GM08714 (cell line): ENCODE results near the gene RBKS.
"Not testable (repeated sequence)": the region's sequence is repeated elsewhere in the genome, so short reads cannot be mapped to it uniquely, and the experiment has no call there.

ENCODE experiments used
- H3K4me3 ChIP-seq: fragments of 200-500 bp; sonication (Bioruptor generic); 2 replicates; pipeline ENCODE4 v1.5.1; 2014; ENCODE audit warnings: mild to moderate bottlenecking, low read length, inconsistent platforms
- ZNF274 ChIP-seq: IDR thresholded peaks from 2 replicates; pipeline ENCODE4 v1.6.1; 2012; ENCODE audit warnings: mild to moderate bottlenecking, low read depth, low read length

The RBKS gene

DNA sequence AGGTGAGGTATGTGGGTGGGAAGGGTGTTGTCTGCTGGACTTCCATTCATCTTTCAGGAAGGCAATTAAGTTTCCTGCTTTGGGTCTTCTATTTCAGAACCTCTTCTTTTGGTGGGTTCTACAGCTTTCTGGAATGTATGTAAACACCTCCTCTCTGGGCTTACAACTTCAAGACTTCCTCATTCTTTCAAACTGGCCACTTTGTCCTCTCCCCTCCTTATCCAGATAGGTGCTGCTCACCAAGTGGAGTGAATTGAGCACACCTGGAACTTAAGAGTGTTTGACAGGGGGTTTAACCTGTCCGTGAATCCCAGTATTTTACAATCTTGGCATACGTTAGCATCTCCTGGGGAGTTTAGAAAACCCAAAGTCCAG, 123.9 kb downstream of the RBKS start:
- no peak for TF ChIP-seq ZNF274
- H3K4me3 ChIP-seq = no peak overlapping the region

GRCh38 chr2:27765621-27766286, 124.4 kb downstream of the RBKS start:
- no peak overlapping the region for H3K4me3 ChIP-seq
- no peak for TF ChIP-seq ZNF274

DNA sequence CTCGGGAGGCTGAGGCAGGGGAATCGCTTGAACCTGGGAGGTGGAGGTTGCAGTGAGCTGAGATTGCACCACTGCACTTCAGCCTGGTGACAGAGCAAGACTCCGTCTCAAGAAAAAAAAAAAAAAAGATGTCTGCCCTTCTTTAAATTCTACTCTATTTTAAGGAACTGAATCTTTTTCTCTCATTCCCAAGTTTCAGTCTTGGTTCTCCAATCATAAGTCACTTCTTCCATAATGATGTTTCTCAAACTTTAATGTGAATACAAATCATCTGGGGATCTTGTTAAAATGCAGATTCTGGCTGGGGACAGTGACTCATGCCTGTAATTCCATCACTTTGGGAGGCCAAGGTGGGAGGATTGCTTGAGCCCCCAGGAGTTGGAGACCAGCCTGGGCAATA, 125.7 kb downstream of the RBKS start:
- not testable (repeated sequence) for H3K4me3 ChIP-seq

GRCh38 chr2:27763907-27764267, 126.3 kb downstream of the RBKS start:
- TF ChIP-seq ZNF274 = no peak
- no peak overlapping the region for H3K4me3 ChIP-seq

DNA sequence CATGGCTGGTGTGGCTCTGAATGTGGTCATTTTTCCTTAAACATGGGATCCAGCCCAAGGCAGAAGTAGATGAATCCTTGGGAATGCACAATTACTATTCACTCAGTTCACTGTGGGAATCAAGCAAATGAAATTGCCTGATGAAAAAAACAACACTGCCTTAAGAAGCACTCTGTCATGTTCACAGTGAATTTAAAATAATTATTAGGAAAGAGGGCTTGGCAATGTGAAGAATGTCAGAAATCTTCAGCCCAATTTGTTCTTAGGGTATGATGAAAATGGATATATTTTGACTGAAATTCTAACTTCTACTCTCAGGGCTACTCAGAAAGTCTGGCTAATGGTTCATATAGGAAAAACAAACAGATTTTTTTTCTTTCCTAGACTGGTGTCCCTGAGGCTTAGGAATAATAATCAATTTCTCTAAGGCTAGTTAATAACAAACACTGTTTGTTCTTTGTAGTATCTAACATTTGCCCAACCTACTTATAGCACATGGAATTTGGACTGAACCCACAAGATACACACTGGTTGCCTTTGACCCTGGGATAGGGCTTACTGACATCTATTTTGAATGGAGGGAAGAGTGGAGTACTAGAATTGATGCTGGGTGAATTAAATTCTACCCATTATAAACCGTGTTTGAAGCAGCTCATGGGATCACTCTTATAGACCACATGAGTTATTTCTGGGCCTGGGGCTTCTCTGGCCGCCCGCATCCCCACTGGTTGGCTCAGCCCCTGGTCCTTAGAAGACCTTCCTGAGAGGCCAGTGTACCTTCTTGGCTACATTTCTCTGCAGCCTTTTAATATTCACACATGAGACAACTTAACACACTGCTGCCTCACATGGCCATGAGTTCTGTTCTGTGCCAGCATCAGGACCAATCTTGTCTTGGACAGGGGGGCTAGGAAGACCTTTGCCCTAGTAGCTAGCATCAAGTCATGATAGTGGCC, 127.0 kb downstream of the RBKS start:
- no peak overlapping the region for H3K4me3 ChIP-seq
- TF ChIP-seq ZNF274 = no peak

GRCh38 chr2:27756544-27757498, 133.4 kb downstream of the RBKS start:
- no peak for TF ChIP-seq ZNF274
- no peak overlapping the region for H3K4me3 ChIP-seq

DNA sequence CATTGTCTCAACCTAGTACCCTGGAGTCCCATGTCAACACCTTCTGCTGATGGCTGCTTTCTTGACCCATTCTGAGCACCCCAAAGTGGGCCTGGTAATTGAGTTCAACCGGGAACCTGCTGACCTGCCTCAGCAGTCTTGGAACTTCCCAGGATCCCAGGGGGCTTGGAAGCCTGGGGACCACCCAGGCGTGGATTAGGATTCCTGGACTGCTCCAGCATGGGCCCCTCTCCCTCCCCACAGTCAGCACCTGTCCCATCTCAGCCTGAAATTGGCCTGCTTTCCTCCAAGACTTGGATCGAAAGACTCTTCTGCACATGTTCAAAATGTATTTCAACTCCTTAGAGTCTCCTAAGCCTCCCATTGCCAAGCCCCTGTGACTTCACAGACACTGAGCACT, 134.1 kb downstream of the RBKS start:
- no peak overlapping the region for H3K4me3 ChIP-seq
- TF ChIP-seq ZNF274 = no peak

GRCh38 chr2:27754831-27755230, 135.4 kb downstream of the RBKS start:
- no peak overlapping the region for H3K4me3 ChIP-seq
- no peak for TF ChIP-seq ZNF274

GRCh38 chr2:27754138-27754588, 136.0 kb downstream of the RBKS start:
- TF ChIP-seq ZNF274 = no peak
- no peak overlapping the region for H3K4me3 ChIP-seq

GRCh38 chr2:27752551-27753237, 137.5 kb downstream of the RBKS start:
- H3K4me3 ChIP-seq = no peak overlapping the region
- TF ChIP-seq ZNF274 = no peak

GRCh38 chr2:27751377-27751776, 138.8 kb downstream of the RBKS start:
- TF ChIP-seq ZNF274 = no peak
- no peak overlapping the region for H3K4me3 ChIP-seq

DNA sequence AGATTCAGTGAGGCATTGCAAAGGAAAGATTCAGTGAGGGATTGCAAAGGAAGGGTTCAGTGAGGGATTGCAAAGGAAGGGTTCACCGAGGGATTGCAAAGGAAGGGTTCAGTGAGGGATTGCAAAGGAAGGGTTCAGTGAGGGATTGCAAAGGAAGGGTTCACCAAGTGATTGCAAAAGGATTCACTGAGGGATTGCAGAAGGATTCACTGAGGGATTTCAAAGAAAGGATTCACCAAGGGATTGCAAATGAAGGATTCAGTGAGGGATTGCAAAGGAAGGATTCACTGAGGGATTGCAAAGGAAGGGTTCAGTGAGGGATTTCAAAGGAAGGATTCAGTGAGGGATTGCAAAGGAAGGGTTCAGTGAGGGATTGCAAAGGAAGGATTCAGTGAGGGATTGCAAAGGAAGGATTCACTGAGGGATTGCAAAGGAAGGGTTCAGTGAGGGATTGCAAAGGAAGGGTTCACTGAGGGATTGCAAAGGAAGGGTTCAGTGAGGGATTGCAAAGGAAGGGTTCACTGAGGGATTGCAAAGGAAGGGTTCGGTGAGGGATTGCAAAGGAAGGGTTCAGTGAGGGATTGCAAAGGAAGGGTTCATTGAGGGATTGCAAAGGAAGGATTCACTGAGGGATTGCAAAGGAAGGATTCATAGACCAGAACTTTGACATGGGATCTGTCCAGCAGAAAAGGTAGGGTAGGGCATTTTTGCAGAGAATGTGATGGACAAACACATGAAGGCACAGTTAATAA, 141.2 kb downstream of the RBKS start:
- not testable (repeated sequence) for H3K4me3 ChIP-seq

DNA sequence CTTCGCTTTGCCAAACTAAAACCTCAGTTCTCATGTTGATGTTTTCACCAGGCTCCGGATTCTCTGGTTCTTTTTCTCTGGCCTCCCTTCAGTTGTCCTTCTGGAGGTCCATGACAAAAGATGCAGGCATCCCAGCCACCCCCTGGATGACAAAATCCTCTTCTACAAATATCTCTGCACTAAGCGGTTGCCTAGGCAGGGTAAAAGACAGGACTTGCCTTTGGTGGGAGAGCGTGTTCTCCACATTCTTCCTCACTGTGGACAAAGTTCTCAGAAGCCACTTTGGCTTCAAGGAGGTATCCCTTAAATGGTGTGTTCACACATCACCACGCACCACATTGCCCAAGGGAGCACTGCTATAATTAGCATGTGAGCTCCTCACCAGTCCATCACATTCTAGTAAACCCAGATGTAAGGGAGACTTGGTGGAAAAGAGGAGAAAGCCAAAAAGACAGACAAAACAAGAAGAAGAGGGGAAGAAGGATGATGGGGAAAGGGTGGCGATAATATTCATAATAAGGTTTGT, 142.3 kb downstream of the RBKS start:
- no peak overlapping the region for H3K4me3 ChIP-seq
- TF ChIP-seq ZNF274 = no peak
